ENCODE results near the gene HAPSTR1.

HAPSTR1 gene

DNA sequence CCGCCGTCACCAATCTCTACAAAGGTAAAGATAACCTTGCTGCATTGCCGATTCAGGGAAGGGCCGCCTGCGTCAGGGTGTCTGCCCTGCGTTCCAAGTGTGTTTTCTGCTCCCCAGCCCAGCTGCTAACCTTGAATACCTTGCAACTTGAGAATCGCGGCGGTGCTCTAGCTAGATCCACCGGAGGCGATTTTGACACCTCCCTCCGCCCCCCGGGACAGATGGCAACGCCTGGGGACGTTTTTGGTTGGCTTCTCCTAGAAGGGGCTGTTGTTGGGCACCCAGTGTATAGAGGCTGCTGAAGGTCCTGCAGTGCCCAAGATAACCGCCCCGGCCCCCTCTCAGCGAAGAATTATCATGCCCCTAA, 1.5 kb downstream of the HAPSTR1 start:
- H3K4me3 ChIP-seq (ENCODE audit: low read depth, low read length), result peak overlapping the region; percentile 97
- H3K4me1 ChIP-seq, result 0 out of 2 replicates have a peak, but pooled peaks cover 3% of the 10 kb centered on the region
- DNase-seq, result peak; percentile 37
- TF ChIP-seq, protein P1, sequence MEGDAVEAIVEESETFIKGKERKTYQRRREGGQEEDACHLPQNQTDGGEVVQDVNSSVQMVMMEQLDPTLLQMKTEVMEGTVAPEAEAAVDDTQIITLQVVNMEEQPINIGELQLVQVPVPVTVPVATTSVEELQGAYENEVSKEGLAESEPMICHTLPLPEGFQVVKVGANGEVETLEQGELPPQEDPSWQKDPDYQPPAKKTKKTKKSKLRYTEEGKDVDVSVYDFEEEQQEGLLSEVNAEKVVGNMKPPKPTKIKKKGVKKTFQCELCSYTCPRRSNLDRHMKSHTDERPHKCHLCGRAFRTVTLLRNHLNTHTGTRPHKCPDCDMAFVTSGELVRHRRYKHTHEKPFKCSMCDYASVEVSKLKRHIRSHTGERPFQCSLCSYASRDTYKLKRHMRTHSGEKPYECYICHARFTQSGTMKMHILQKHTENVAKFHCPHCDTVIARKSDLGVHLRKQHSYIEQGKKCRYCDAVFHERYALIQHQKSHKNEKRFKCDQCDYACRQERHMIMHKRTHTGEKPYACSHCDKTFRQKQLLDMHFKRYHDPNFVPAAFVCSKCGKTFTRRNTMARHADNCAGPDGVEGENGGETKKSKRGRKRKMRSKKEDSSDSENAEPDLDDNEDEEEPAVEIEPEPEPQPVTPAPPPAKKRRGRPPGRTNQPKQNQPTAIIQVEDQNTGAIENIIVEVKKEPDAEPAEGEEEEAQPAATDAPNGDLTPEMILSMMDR (IDR thresholded peaks at IDR 0.05; ENCODE audit: low read depth, low read length), result no peak
- peaks cover 47% of the 10 kb centered on the region for H3K36me3 ChIP-seq
- no peaks in the 10 kb centered on the region for H3K9me3 ChIP-seq
- no peaks in the 10 kb centered on the region for H3K27me3 ChIP-seq

DNA sequence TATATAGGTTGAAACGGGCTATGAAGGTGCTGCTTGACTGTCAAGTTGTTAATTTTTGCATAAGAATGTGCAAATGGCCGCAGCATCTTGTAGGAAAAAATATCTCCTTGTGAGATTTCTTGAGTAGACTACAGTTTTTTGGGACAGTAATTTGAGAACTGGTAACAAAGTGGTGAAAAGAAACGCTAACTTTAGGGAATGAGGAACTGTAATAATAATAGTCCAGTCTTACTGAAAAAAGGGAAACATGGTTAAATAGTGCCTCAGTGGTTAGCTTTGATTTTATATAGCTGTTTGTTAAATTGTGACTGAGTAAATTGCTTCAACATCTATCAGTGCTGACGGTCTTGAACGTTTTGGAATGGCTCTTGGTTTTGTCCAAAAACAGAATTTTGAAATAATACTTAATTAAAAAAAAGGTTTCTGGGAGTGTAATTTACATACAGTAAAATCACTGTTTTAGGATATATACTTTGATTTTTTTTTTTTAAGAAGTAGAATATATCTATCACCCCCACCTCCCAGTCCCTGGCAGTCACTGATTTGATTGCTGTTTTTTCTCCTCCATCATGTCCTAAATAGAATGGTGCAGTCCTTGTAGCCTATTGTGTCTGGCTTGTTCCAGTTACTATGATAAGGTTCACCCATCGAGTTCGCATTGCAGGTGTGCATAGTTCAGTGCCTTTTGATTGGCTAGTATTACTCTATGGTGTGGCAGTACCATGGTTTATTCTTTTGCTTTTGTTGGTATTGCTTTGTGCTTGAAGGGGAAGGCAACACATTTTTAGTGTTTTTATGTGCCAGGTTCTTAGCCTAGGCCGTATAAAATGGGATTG, 2.8 kb downstream of the HAPSTR1 start:
- Histone ChIP-seq H3K9me3 (no peaks in the 10 kb centered on the region), H3K27me3 (no peaks in the 10 kb centered on the region), H3K4me1 (0 out of 2 replicates have a peak, but pooled peaks cover 3% of the 10 kb centered on the region), H3K36me3 (peaks cover 54% of the 10 kb centered on the region), H3K4me3 (ENCODE audit: low read depth, low read length) (peak overlapping the region; percentile 97)
- DNase-seq, result no peak
- TF ChIP-seq, protein P1 (IDR thresholded peaks at IDR 0.05; ENCODE audit: low read depth, low read length), result no peak

DNA sequence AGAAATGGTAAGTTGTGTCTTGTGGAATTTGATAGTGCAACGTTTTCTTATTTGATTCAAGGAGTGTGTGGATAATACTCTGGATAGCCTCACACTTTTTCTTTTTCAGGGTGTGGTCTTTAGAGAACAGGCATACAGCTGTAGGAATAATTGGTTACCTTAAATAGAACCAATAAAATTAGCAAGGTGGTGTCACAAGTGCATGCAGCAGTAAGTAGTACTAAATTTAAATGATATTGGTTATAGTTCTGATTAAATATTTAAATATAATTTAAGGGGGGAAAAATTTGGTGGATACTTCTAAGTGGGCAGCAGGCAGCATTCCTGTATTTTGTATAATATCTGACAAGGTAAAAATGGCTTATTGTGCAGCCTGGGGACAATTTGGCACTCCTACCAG, 3.7 kb downstream of the HAPSTR1 start:
- Histone ChIP-seq H3K36me3 (peaks cover 64% of the 10 kb centered on the region), H3K9me3 (no peaks in the 10 kb centered on the region), H3K4me1 (0 out of 2 replicates have a peak, but pooled peaks cover 3% of the 10 kb centered on the region), H3K27me3 (no peaks in the 10 kb centered on the region), H3K4me3 (ENCODE audit: low read depth, low read length) (peak overlapping the region; percentile 97; the same call in 1 of the 2 replicates)
- no peak for DNase-seq
- TF ChIP-seq, protein P1 (IDR thresholded peaks at IDR 0.05; ENCODE audit: low read depth, low read length), result no peak

DNA sequence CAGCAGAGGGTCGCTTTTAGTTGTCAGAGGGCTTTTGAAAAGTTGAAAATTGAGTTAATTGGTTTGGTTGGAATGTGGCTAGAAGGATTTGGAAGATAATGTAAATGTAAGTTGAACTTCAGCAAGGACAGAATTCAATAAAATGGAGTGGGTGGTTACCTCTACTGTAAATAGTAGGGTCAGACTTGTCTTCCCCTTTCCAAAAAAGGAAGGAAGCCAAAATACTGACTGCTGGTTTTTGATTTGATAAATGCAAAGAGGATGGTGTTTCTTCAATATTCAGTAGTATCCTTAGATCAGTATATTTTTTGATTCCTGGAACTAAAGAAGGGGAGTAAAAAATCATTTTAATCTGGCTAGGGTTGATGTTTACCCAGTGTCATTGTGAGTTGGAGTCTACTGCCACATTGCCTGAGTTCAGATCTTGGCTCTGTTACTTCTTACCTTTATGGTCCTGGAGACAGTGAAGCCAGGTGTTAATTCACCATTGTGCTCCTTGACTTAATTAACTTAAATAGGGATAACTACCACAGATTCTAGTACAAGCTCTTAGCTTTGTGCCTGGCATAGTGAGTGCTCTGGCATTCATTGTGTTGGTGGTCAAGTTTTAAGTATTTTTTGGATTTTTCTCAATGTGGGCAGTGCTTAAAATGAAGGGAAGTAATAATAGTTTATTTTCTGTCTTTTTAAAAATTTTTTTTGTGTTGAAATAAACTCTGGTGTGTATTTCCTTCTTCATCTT, 4.4 kb downstream of the HAPSTR1 start:
- no peak for DNase-seq
- Histone ChIP-seq H3K36me3 (peaks cover 70% of the 10 kb centered on the region), H3K4me1 (0 out of 2 replicates have a peak, but pooled peaks cover 3% of the 10 kb centered on the region), H3K9me3 (no peaks in the 10 kb centered on the region), H3K4me3 (ENCODE audit: low read depth, low read length) (no peak overlapping the region), H3K27me3 (no peaks in the 10 kb centered on the region)
- TF ChIP-seq, protein P1 (IDR thresholded peaks at IDR 0.05; ENCODE audit: low read depth, low read length), result no peak

DNA sequence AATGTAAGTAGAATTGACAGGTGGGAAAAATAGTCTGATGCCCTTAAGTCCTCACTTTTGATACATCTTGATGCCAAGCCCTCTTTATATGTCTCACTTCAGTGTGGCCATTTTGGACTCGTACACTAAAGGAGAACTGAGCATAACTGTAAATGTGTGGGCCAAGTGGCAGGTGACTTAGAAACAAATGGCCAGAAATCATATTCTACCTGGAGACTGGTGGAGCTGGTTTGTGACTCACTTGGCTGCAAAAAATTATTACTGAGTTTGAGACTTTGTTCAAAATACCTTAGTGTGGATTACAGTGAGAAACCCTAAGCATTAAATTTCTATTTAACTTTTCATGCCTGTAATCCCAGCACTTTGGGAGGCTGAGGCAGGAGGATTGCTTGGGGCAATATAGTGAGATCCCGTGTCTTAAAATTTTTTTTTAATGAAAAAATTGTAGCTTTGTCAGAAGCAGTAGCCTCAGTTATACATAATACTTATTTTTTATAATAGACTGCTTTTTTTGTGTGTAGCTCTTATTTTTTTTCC, 5.0 kb downstream of the HAPSTR1 start:
- TF ChIP-seq, protein P1 (IDR thresholded peaks at IDR 0.05; ENCODE audit: low read depth, low read length), result no peak
- H3K36me3 ChIP-seq, result peaks cover 77% of the 10 kb centered on the region
- no peaks in the 10 kb centered on the region for H3K27me3 ChIP-seq
- H3K9me3 ChIP-seq, result no peaks in the 10 kb centered on the region
- DNase-seq, result no peak
- H3K4me3 ChIP-seq (ENCODE audit: low read depth, low read length), result no peak overlapping the region
- 0 out of 2 replicates have a peak, but pooled peaks cover 3% of the 10 kb centered on the region for H3K4me1 ChIP-seq
